A673 (cell line): Measurements from ENCODE around the gene CYTL1. TPM values are rescaled to one million over a fixed set of nuclear protein-coding genes. Genes with fewer than 3 reads are reported as not detected.

Experiments
- BruUV-seq: library from RNA; stranded (reverse); fragments of 400-500 nt; replicated peaks from 2 replicates; lab custom pipeline; 2021; lab: Mats Ljungman, UMichigan
- CTCF ChIA-PET: fragments of 300-600 bp; sonication (Branson Sonifier 250); formaldehyde crosslinking; loops from one replicate; lab custom pipeline; 2022; ENCODE audit warnings: antibody characterized with exemption; lab: Charles Lee
- POLR2A ChIA-PET: fragments of 300-600 bp; sonication (Branson Sonifier 250); formaldehyde crosslinking; loops from one replicate; lab custom pipeline; 2022; ENCODE audit warnings: antibody characterized with exemption; ENCODE audit not compliant: low non-redundant PET; lab: Charles Lee
- DNase-seq: peaks from one replicate; pipeline ENCODE4 v3.0.0-alpha.2; 2015; ENCODE audit warnings: low spot score
- H3K27ac ChIP-seq: fragments of 200-600 bp; sonication (generic); 2 replicates; pipeline ENCODE4 v1.5.1; 2016; ENCODE audit warnings: mixed run types, low read depth, mild to moderate bottlenecking, mixed read lengths, antibody characterized with exemption, low read length; ENCODE audit not compliant: poor library complexity, severe bottlenecking
- H3K27me3 ChIP-seq: fragments of 200-600 bp; sonication (generic); replicated peaks from 2 replicates; pipeline ENCODE4 v1.6.1; 2017; ENCODE audit warnings: mixed run types, low read depth, mild to moderate bottlenecking, mixed read lengths, antibody characterized with exemption, low read length; ENCODE audit not compliant: insufficient read depth, poor library complexity
- H3K36me3 ChIP-seq: fragments of 200-600 bp; sonication (generic); 2 replicates; pipeline ENCODE4 v1.6.1; 2016; ENCODE audit warnings: mixed run types, mild to moderate bottlenecking, mixed read lengths, antibody characterized with exemption, low read length; ENCODE audit not compliant: insufficient read depth, poor library complexity, severe bottlenecking
- H3K4me1 ChIP-seq: fragments of 200-600 bp; sonication (generic); 2 replicates; pipeline ENCODE4 v1.6.1; 2017; ENCODE audit warnings: mixed run types, mild to moderate bottlenecking, mixed read lengths, antibody characterized with exemption, low read length; ENCODE audit not compliant: insufficient read depth, poor library complexity, severe bottlenecking
- H3K4me3 ChIP-seq: fragments of 200-600 bp; sonication (generic); 2 replicates; pipeline ENCODE4 v1.5.1; 2016; ENCODE audit warnings: low read depth, mixed run types, mild to moderate bottlenecking, mixed read lengths, low read length; ENCODE audit not compliant: poor library complexity, severe bottlenecking
- H3K9me3 ChIP-seq: fragments of 200-600 bp; sonication (generic); 2 replicates; pipeline ENCODE4 v1.6.1; 2016; ENCODE audit warnings: mixed run types, low read depth, mild to moderate bottlenecking, mixed read lengths, antibody characterized with exemption, low read length; ENCODE audit not compliant: poor library complexity, severe bottlenecking
- EZH2 ChIP-seq: fragments of 200-600 bp; sonication (generic); IDR thresholded peaks from 2 replicates; pipeline ENCODE4 v1.6.1; 2017; ENCODE audit warnings: borderline replicate concordance, low read depth, mild to moderate bottlenecking, mixed read lengths, antibody characterized with exemption, low read length; ENCODE audit not compliant: poor library complexity, severe bottlenecking
- intact Hi-C: fragments of 100-400 bp; cut with micrococcal nuclease; formaldehyde crosslinking; loops from one replicate; pipeline ENCODE4 v1.10.0; 2022; ENCODE audit not compliant: unreplicated experiment
- total RNA-seq: library from RNA; stranded (reverse); gene quantifications from 2 replicates; pipeline ENCODE4 v1.2.3, GENCODE V29; 2021
- TF ChIP-seq, protein P1 (sequence below): fragments of 300-800, 200-600 bp; sonication (generic); conservative IDR thresholded peaks from 2 replicates; pipeline ENCODE4 v1.5.1; 2017; ENCODE audit warnings: low read depth, mild to moderate bottlenecking, antibody characterized with exemption, low read length, moderate library complexity, mixed read lengths

Gene CYTL1
- total RNA-seq, 1 experiment from 2014 or later: 7.5 TPM

DNA sequence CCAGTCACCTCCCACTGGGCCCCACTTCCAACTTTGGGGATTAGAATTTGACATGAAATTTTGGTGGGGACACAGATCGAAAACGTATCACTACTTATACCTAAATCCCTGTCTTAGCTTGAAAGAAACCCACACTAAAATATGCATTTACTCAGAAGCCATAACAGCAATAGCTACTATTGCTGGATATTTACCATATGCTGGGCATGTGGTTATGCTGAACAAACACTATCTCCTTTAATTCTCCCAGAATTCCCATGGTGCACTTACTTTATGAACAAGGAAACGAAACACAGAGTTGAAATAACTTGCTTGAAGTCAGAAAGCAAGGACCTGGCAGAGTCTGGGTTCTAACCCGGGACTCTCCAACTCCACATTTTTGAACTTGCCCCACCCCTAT lies 39.3 kb downstream of the CYTL1 start:
- TF ChIP-seq EZH2: no peak
- TF ChIP-seq, protein P1, sequence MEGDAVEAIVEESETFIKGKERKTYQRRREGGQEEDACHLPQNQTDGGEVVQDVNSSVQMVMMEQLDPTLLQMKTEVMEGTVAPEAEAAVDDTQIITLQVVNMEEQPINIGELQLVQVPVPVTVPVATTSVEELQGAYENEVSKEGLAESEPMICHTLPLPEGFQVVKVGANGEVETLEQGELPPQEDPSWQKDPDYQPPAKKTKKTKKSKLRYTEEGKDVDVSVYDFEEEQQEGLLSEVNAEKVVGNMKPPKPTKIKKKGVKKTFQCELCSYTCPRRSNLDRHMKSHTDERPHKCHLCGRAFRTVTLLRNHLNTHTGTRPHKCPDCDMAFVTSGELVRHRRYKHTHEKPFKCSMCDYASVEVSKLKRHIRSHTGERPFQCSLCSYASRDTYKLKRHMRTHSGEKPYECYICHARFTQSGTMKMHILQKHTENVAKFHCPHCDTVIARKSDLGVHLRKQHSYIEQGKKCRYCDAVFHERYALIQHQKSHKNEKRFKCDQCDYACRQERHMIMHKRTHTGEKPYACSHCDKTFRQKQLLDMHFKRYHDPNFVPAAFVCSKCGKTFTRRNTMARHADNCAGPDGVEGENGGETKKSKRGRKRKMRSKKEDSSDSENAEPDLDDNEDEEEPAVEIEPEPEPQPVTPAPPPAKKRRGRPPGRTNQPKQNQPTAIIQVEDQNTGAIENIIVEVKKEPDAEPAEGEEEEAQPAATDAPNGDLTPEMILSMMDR: no peak
- POLR2A ChIA-PET: no interaction called here

DNA sequence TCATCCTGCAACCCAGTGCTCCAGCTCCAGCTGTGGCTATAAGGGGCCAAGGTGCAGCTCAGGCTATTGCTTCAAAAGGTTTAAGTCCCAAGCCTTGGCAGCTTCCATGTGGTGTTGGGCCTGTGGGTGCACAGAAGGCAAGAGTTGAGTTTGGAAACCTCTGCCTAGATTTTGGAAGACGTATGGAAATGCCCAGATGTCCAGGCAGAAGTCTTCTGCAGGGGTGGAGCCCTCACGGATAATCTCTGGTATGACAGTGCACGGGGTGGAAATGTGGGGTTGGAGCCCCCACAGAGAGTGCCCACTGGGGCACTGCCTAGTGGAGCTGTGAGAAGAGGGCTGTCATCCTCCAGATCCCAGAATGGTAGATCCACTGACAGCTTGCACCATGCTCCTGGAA lies 44.5 kb downstream of the CYTL1 start:
- no TSS peak for BruUV-seq
- CTCF ChIA-PET: no interaction called here

More for the DNA sequence above, 39.3 kb downstream of the CYTL1 start:
- H3K36me3 ChIP-seq: no peaks in the 10 kb centered on the region
- no peak overlapping the region for H3K27ac ChIP-seq
- BruUV-seq: no TSS peak
- DNase-seq: no peak
- CTCF ChIA-PET: no interaction called here
- H3K27me3 ChIP-seq: no peaks in the 10 kb centered on the region
- H3K4me3 ChIP-seq: no peak overlapping the region
- H3K9me3 ChIP-seq: peaks cover 10% of the 10 kb centered on the region
- no peaks in the 10 kb centered on the region for H3K4me1 ChIP-seq
- intact Hi-C loops: no loop called here

DNA sequence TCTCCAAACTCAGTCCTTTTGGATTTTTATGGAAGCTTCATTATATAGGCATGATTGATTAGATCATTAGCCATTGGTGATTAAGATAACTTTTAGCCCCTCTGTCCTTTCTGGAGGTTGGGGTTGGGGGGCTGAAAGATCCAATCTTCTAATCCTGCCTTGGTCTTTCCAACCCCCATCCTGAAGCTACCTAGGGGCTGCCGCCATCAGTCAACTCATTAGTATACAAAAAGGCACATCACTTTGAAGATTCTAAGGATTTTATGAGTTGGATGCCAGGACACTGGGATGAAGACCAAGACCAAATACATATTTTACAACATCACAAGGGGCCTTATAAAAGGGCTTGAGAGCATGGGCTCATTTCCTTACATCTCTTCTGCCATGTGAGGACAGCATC lies 47.5 kb downstream of the CYTL1 start:
- ChIA-PET CTCF (no interaction called here), POLR2A (no interaction called here)
- H3K27ac ChIP-seq: no peak overlapping the region
- TF ChIP-seq, protein P1: no peak
- no peak for TF ChIP-seq EZH2
- no peaks in the 10 kb centered on the region for H3K4me1 ChIP-seq
- no TSS peak for BruUV-seq
- peaks cover 5% of the 10 kb centered on the region for H3K27me3 ChIP-seq
- DNase-seq: no peak
- H3K9me3 ChIP-seq: peaks cover 18% of the 10 kb centered on the region
- no peak overlapping the region for H3K4me3 ChIP-seq
- intact Hi-C loops: no loop called here
- no peaks in the 10 kb centered on the region for H3K36me3 ChIP-seq

More for the DNA sequence above, 44.5 kb downstream of the CYTL1 start:
- DNase-seq: no peak
- Histone ChIP-seq H3K27ac (no peak overlapping the region), H3K27me3 (peaks cover 5% of the 10 kb centered on the region), H3K4me1 (no peaks in the 10 kb centered on the region), H3K36me3 (no peaks in the 10 kb centered on the region), H3K4me3 (no peak overlapping the region), H3K9me3 (peaks cover 18% of the 10 kb centered on the region)
- POLR2A ChIA-PET: no interaction called here
- TF ChIP-seq, protein P1: no peak
- TF ChIP-seq EZH2: no peak
- intact Hi-C loops: no loop called here
